Mesodermal cell (in vitro differentiated cells): ENCODE measurements around the gene CC2D1A.
A peak's percentile ranks its signal among the peaks of the same experiment; 100 is the strongest.

Experiments
- H3K27ac ChIP-seq: 2 replicates; pipeline ENCODE4 v1.7.0; 2013; ENCODE audit warnings: mild to moderate bottlenecking, low read depth, low read length, moderate library complexity; ENCODE audit not compliant: severe bottlenecking
- H3K36me3 ChIP-seq: 2 replicates; pipeline ENCODE4 v1.7.1; 2013; ENCODE audit warnings: mild to moderate bottlenecking, low read length, moderate library complexity; ENCODE audit not compliant: control insufficient read depth, insufficient read depth
- H3K4me1 ChIP-seq: one replicate; pipeline ENCODE4 v1.7.1; 2013; ENCODE audit warnings: mild to moderate bottlenecking, low read length; ENCODE audit not compliant: insufficient read depth, control insufficient read depth, poor library complexity, severe bottlenecking
- H3K4me3 ChIP-seq: 2 replicates; pipeline ENCODE4 v1.7.0; 2013; ENCODE audit warnings: low read length, control low read depth, mild to moderate bottlenecking; ENCODE audit not compliant: insufficient read depth, poor library complexity, severe bottlenecking; ENCODE audit errors: extremely low read depth
- H3K9me3 ChIP-seq: 2 replicates; pipeline ENCODE4 v1.7.1; 2013; ENCODE audit warnings: mild to moderate bottlenecking, low read length, moderate library complexity; ENCODE audit not compliant: control insufficient read depth
- WGBS, 2 experiments: methylation state at CpG; one replicate each; pipeline ENCODE4 v1.1.5; 2013; ENCODE audit warnings: missing lambda C conversion rate in 2 of 2; ENCODE audit not compliant: insufficient coverage in 2 of 2; 5-methylcytosine and 5-hydroxymethylcytosine counted together

CC2D1A gene

GRCh38 chr19:13865571-13866462 lies 40.2 kb upstream of the CC2D1A start:
- Histone ChIP-seq H3K36me3 (peaks cover 2% of the 10 kb centered on the region), H3K9me3 (no peaks in the 10 kb centered on the region), H3K4me1 (peaks cover 21% of the 10 kb centered on the region), H3K4me3 (peak overlapping the region; percentile 59), H3K27ac (peak overlapping the region; percentile 45)
- WGBS, 2 experiments: 4 to 5% methylated on average over 37 to 49 of the region's 82 CpGs

- H3K27ac ChIP-seq: no peak overlapping the region
- H3K36me3 ChIP-seq: peaks cover 2% of the 10 kb centered on the region
- H3K9me3 ChIP-seq: no peaks in the 10 kb centered on the region
- peaks cover 21% of the 10 kb centered on the region for H3K4me1 ChIP-seq
- WGBS, 2 experiments: 80 to 85% methylated on average over 8 to 12 of the region's 15 CpGs
- peak overlapping the region; percentile 59 for H3K4me3 ChIP-seq
Observed at GRCh38 chr19:13866463-13867046, 39.4 kb upstream of the CC2D1A start.

GRCh38 chr19:13868663-13869062 lies 37.3 kb upstream of the CC2D1A start:
- WGBS, 2 experiments: 83 to 86% methylated on average over 1 to 3 of the region's 4 CpGs
- no peak overlapping the region for H3K27ac ChIP-seq
- H3K9me3 ChIP-seq: no peaks in the 10 kb centered on the region

GRCh38 chr19:13869281-13869680 lies 36.7 kb upstream of the CC2D1A start:
- peaks cover 23% of the 10 kb centered on the region for H3K4me1 ChIP-seq

More at GRCh38 chr19:13868663-13869062, 37.3 kb upstream of the CC2D1A start:
- Histone ChIP-seq H3K36me3 (peaks cover 2% of the 10 kb centered on the region), H3K4me3 (no peak overlapping the region), H3K4me1 (peaks cover 19% of the 10 kb centered on the region)

GRCh38 chr19:13870873-13871272 lies 35.1 kb upstream of the CC2D1A start:
- H3K4me1 ChIP-seq: peaks cover 22% of the 10 kb centered on the region
- H3K9me3 ChIP-seq: no peaks in the 10 kb centered on the region
- H3K4me3 ChIP-seq: no peak overlapping the region
- H3K27ac ChIP-seq: no peak overlapping the region
- peaks cover 2% of the 10 kb centered on the region for H3K36me3 ChIP-seq
- 89 to 92% methylated on average over 2 to 3 of the region's 4 CpGs for WGBS, 2 experiments

More at GRCh38 chr19:13869281-13869680, 36.7 kb upstream of the CC2D1A start:
- H3K9me3 ChIP-seq: no peaks in the 10 kb centered on the region
- 83 to 84% methylated on average over 7 to 12 of the region's 13 CpGs for WGBS, 2 experiments
- peaks cover 2% of the 10 kb centered on the region for H3K36me3 ChIP-seq
- no peak overlapping the region for H3K4me3 ChIP-seq
- H3K27ac ChIP-seq: no peak overlapping the region

GRCh38 chr19:13872339-13872694 lies 33.7 kb upstream of the CC2D1A start:
- Histone ChIP-seq H3K9me3 (no peaks in the 10 kb centered on the region), H3K4me1 (peaks cover 16% of the 10 kb centered on the region), H3K36me3 (peaks cover 2% of the 10 kb centered on the region), H3K27ac (no peak overlapping the region), H3K4me3 (peak overlapping the region; percentile 30)
- 47% methylated on average over 4 of the region's 5 CpGs; no CpG with 5 or more reads in 1 of the 2 experiments for WGBS, 2 experiments

GRCh38 chr19:13872695-13873389 lies 33.2 kb upstream of the CC2D1A start:
- Histone ChIP-seq H3K27ac (no peak overlapping the region), H3K9me3 (no peaks in the 10 kb centered on the region), H3K36me3 (peaks cover 2% of the 10 kb centered on the region), H3K4me1 (peaks cover 16% of the 10 kb centered on the region), H3K4me3 (peak overlapping the region; percentile 30)
- whole genome bisulfite sequencing, 2 experiments: 1 to 7% methylated on average over 18 to 29 of the region's 45 CpGs

- Histone ChIP-seq H3K36me3 (peaks cover 2% of the 10 kb centered on the region), H3K4me1 (peaks cover 16% of the 10 kb centered on the region), H3K9me3 (no peaks in the 10 kb centered on the region), H3K27ac (no peak overlapping the region), H3K4me3 (no peak overlapping the region)
- 65 to 70% methylated on average over 21 to 25 of the region's 35 CpGs for WGBS, 2 experiments
Observed at GRCh38 chr19:13873834-13874515, 32.0 kb upstream of the CC2D1A start.

GRCh38 chr19:13875824-13876223 lies 30.2 kb upstream of the CC2D1A start:
- WGBS, 2 experiments: 83 to 90% methylated on average over 1 to 2 of the region's 5 CpGs
- Histone ChIP-seq H3K27ac (no peak overlapping the region), H3K9me3 (no peaks in the 10 kb centered on the region), H3K4me1 (peaks cover 21% of the 10 kb centered on the region), H3K36me3 (no peaks in the 10 kb centered on the region), H3K4me3 (no peak overlapping the region)

- WGBS, 2 experiments: 43 to 55% methylated on average over 2 to 3 of the region's 5 CpGs
- no peak within 1 kb of the TSS for H3K27ac ChIP-seq
- no peak within 1 kb of the TSS for H3K4me3 ChIP-seq
- peaks cover 22% of the 10 kb centered on the region for H3K4me1 ChIP-seq
- no peaks in the 10 kb centered on the region for H3K36me3 ChIP-seq
- no peaks in the 10 kb centered on the region for H3K9me3 ChIP-seq
Observed at GRCh38 chr19:13876834-13877233, 29.2 kb upstream of the CC2D1A start, which contains the start of gene NANOS3. Gene NANOS3 (plus strand): TSS chr19:13877134. CDS start chr19:13877249, 115 bp downstream.
